PC-3 (cell line): ENCODE data around the gene CNIH4. TPM values are rescaled to one million over a fixed set of nuclear protein-coding genes. Genes with fewer than 3 reads are reported as not detected.
A peak's percentile ranks its signal among the peaks of the same experiment; 100 is the strongest.

Source experiments
- ATAC-seq: fragments of 200-7000 bp; cut with Tn5 transposase; 2 replicates; pipeline ENCODE4 v1.9.1; 2020; ENCODE audit warnings: mild to moderate bottlenecking, moderate library complexity
- BruUV-seq: library from RNA; stranded (reverse); fragments of 400-500 nt; replicated peaks from 2 replicates; lab custom pipeline; 2021; lab: Mats Ljungman, UMichigan
- CTCF ChIA-PET: fragments of 300-600 bp; sonication (Branson Sonifier 250); formaldehyde crosslinking; loops from one replicate; lab custom pipeline; 2022; ENCODE audit warnings: antibody characterized with exemption; lab: Charles Lee
- POLR2A ChIA-PET: fragments of 300-600 bp; sonication (Branson Sonifier 250); formaldehyde crosslinking; loops from one replicate; lab custom pipeline; 2022; ENCODE audit warnings: antibody characterized with exemption; ENCODE audit not compliant: unreplicated experiment; lab: Charles Lee
- DNase-seq: peaks from one replicate; pipeline ENCODE4 v3.0.0-alpha.2; 2015
- H2AFZ ChIP-seq: fragments of 300-600 bp; sonication (generic); 2 replicates; pipeline ENCODE4 v1.6.0; 2016; ENCODE audit warnings: antibody characterized with exemption, low read length
- H3F3A ChIP-seq: fragments of 300-600 bp; sonication (generic); one replicate; pipeline ENCODE4 v1.6.0; 2017; ENCODE audit warnings: antibody characterized with exemption, low read length, control low read depth, mild to moderate bottlenecking; ENCODE audit not compliant: unreplicated experiment
- H3K27ac ChIP-seq: fragments of 300-600 bp; sonication (generic); 2 replicates; pipeline ENCODE4 v1.5.1; 2016; ENCODE audit warnings: mild to moderate bottlenecking, low read length
- H3K27me3 ChIP-seq: fragments of 300-600 bp; sonication (generic); 2 replicates; pipeline ENCODE4 v1.6.1; 2016; ENCODE audit warnings: low read length, mixed read lengths
- H3K36me3 ChIP-seq: fragments of 300-600 bp; sonication (generic); 2 replicates; pipeline ENCODE4 v1.6.1; 2016; ENCODE audit warnings: low read depth, mixed run types, low read length, mixed read lengths
- H3K4me1 ChIP-seq: fragments of 300-600 bp; sonication (generic); 2 replicates; pipeline ENCODE4 v1.5.1; 2016; ENCODE audit warnings: low read length; ENCODE audit not compliant: insufficient read depth
- H3K4me2 ChIP-seq: fragments of 300-600 bp; sonication (generic); 2 replicates; pipeline ENCODE4 v1.6.0; 2016; ENCODE audit warnings: low read length
- H3K4me3 ChIP-seq: fragments of 300-600 bp; sonication (generic); 2 replicates; pipeline ENCODE4 v1.5.1; 2016; ENCODE audit warnings: mild to moderate bottlenecking, low read length, mixed read lengths
- H3K79me2 ChIP-seq: fragments of 300-600 bp; sonication (generic); 2 replicates; pipeline ENCODE4 v1.6.1; 2017; ENCODE audit warnings: low read length, mixed read lengths
- H3K9ac ChIP-seq: fragments of 300-600 bp; sonication (generic); 2 replicates; pipeline ENCODE4 v1.6.0; 2016; ENCODE audit warnings: mild to moderate bottlenecking, low read length
- H3K9me2 ChIP-seq: fragments of 300-600 bp; sonication (generic); replicated peaks from 2 replicates; pipeline ENCODE4 v1.6.1; 2016; ENCODE audit warnings: mixed run types, low read length, mixed read lengths
- H3K9me3 ChIP-seq: fragments of 300-600 bp; sonication (generic); 2 replicates; pipeline ENCODE4 v1.6.1; 2016; ENCODE audit warnings: low read length, mixed read lengths
- H4K20me1 ChIP-seq: fragments of 300-600 bp; sonication (generic); 2 replicates; pipeline ENCODE4 v1.6.1; 2016; ENCODE audit warnings: low read length, mixed read lengths
- CTCF ChIP-seq: fragments of 300-600 bp; sonication (generic); conservative IDR thresholded peaks from 2 replicates; pipeline ENCODE4 v1.5.1; 2017; ENCODE audit warnings: antibody characterized with exemption, low read depth, mild to moderate bottlenecking, low read length
- EZH2 ChIP-seq: fragments of 300-600 bp; sonication (generic); IDR thresholded peaks from one replicate; pipeline ENCODE4 v1.6.1; 2017; ENCODE audit warnings: antibody characterized with exemption, mild to moderate bottlenecking, low read length; ENCODE audit not compliant: unreplicated experiment
- EZH2phosphoT487 ChIP-seq: fragments of 300-600 bp; sonication (generic); IDR thresholded peaks from 2 replicates; pipeline ENCODE4 v1.6.1; 2018; ENCODE audit warnings: mild to moderate bottlenecking, antibody characterized with exemption, low read length, borderline replicate concordance
- intact Hi-C: fragments of 100-400 bp; cut with micrococcal nuclease; formaldehyde crosslinking; loops from 2 replicates; pipeline ENCODE4 v1.9.0; 2023
- total RNA-seq: library from RNA; depleted of rRNA; stranded (reverse); fragments of >200 nt; gene quantifications from 2 replicates; pipeline ENCODE4 v1.2.3, GENCODE V29; 2014

The CNIH4 gene
- total RNA-seq, 1 experiment from 2014 or later: 89.9 TPM

DNA sequence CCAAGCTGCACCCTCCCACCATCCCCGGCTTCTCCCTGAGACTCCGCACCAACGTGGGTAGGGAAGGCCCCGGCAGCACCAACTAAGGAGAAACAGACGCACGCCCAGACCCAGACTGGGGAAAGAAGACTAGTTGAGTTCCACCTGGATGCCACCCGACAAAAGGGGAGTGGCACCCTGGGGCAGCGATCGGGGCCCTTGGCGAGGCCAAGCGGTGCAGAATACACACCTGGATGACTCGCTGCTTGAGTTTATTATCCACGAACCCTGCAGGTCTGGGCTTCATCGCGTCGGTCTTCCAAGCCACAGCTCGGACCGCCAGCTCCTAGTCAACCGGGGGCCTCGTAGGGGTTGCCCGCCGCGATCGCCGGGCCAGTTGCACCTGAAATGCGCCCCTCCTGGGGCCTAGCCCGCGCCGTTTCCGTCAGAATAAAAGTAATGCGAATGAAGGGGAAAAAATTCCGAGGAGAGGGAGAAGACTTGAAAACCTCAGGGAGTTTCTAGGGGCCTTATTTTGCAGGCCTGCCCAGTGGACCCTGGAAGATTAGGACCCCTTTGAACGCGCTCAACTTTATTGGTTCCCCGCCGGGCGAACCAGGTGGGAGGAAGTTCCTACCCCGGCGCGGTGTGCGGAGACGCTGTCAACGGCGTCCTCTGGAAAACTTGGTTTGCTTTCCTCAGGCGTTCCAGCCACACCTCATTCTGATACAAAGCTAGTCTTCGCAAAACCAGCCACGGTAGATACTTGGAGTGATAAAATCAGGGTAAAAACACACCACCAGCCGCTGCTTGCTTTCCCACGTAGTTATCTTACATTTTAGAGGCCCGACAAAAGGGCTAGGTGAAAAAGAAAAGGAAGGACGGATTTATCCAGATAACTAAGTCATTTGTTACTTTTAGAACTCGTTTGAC lies 26.6 kb upstream of the CNIH4 start, which contains the start of gene NVL:
Gene NVL, minus strand, starts transcription at position 331 of the 912 bp plus-strand sequence. Its CDS starts 45 bp downstream, at position 286.
- Histone ChIP-seq H3K9me2 (no peaks in the 10 kb centered on the region), H3K27me3 (no peaks in the 10 kb centered on the region), H3K4me3 (peak within 1 kb of the TSS; percentile 94), H4K20me1 (0 out of 2 replicates have a peak, but pooled peaks cover 3% of the 10 kb centered on the region), H3K9ac (peak within 1 kb of the TSS; percentile 97), H3K27ac (peak within 1 kb of the TSS; percentile 90), H2AFZ (peak within 1 kb of the TSS; percentile 87), H3K79me2 (peaks cover 47% of the 10 kb centered on the region), H3K9me3 (no peaks in the 10 kb centered on the region), H3F3A (no peaks in the 10 kb centered on the region), H3K4me2 (peak within 1 kb of the TSS; percentile 82), H3K36me3 (peaks cover 3% of the 10 kb centered on the region; the same call in 1 of the 2 replicates), H3K4me1 (peaks cover 31% of the 10 kb centered on the region)
- CTCF ChIA-PET: interaction anchor here (0.6 to 0.7 kb wide), 3 partner anchors 11 to 214 kb away, joined by 3 read pairs; no protein-coding TSS in a partner anchor
- intact Hi-C loops: loop anchor here (1.0 to 5.0 kb wide), 3 partner anchors 25 to 127 kb away; no protein-coding TSS in a partner anchor
- POLR2A ChIA-PET: interaction anchor here (0.5 to 1.2 kb wide), 6 partner anchors 13 to 491 kb away, joined by 3 to 10 read pairs (median 4); no protein-coding TSS in a partner anchor
- BruUV-seq: no TSS peak
- TF ChIP-seq EZH2phosphoT487 (no peak), CTCF (no peak), EZH2 (no peak)
- ATAC-seq: peak; percentile 88
- DNase-seq: peak; percentile 96

- ChIA-PET CTCF (interaction anchor here (0.6 kb wide), 1 partner anchor 128 kb away, joined by 4 read pairs; no protein-coding TSS in a partner anchor), POLR2A (no interaction called here)
- Histone ChIP-seq H3F3A (no peaks in the 10 kb centered on the region), H3K9me3 (no peaks in the 10 kb centered on the region), H3K9me2 (no peaks in the 10 kb centered on the region), H3K4me3 (peak overlapping the region; percentile 94; the same call in 1 of the 2 replicates), H4K20me1 (0 out of 2 replicates have a peak, but pooled peaks cover 3% of the 10 kb centered on the region), H3K27me3 (no peaks in the 10 kb centered on the region), H3K9ac (peak overlapping the region; percentile 97; the same call in 1 of the 2 replicates), H3K4me2 (peak overlapping the region; percentile 82), H2AFZ (peak overlapping the region; percentile 87; the same call in 1 of the 2 replicates), H3K36me3 (no peaks in the 10 kb centered on the region), H3K27ac (peak overlapping the region; percentile 90; the same call in 1 of the 2 replicates), H3K79me2 (peaks cover 37% of the 10 kb centered on the region), H3K4me1 (peaks cover 31% of the 10 kb centered on the region)
- TF ChIP-seq EZH2: no peak
- no peak for TF ChIP-seq EZH2phosphoT487
- TF ChIP-seq CTCF: no peak
- ATAC-seq: no peak
- intact Hi-C loops: loop anchor here (2.0 to 5.0 kb wide), 2 partner anchors 27 to 79 kb away; no protein-coding TSS in a partner anchor
- BruUV-seq: no TSS peak
- no peak for DNase-seq
Measured at GRCh38 chr1:224331326-224331725, 25.4 kb upstream of the CNIH4 start.
